ENCODE results near the gene CES2.
A peak's percentile ranks its signal among the peaks of the same experiment; 100 is the strongest.
"Not testable (repeated sequence)": the region's sequence is repeated elsewhere in the genome, so short reads cannot be mapped to it uniquely, and the experiment has no call there.

The CES2 gene

DNA sequence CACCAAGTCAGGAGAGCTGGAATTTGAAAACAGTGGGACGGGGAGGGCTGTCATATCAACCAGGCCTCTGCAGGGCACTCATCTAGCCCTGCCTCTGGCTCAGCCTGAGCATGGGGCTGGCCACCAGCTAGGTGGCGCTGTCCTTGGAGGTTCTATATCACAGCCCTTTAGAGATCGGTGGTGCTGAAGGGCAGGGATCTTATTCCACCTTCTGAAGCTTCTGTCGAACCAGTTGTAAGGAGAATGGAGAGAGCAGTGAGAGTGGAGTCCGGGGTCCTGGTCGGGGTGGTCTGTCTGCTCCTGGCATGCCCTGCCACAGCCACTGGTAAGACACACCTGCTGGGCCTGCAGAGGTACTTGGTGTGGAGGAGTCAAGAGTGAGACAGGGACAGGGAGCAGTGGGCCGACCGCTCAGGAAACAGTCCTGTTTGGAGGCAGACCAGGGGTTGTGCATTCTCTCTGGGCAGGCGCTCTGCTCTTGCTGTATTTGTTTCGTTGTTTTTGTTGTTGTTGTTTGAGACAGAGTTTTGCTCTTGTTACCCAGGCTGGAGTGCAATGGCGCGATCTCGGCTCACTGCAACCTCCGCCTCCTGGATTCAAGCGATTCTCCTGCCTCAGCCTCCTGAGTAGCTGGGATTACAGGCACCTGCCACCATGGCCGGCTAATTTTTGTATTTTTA lies 25.9 kb downstream of the CES2 start, which contains the start of gene CES3:
TSS of gene CES3 (plus strand) at position 202 of the 680 bp plus-strand sequence. CDS start at position 244, 42 bp downstream.
- Histone ChIP-seq H3K4me1 (ENCODE audit: insufficient read depth, low read length) (no peaks in the 10 kb centered on the region), H3K27me3 (ENCODE audit: insufficient read depth, low read length) (no peaks in the 10 kb centered on the region), H3K4me3 (ENCODE audit: low read length) (peak within 1 kb of the TSS; percentile 61), H3K36me3 (ENCODE audit: insufficient read depth, low read depth, low read length) (no peaks in the 10 kb centered on the region), H3K9me3 (ENCODE audit: insufficient read depth, low read depth, low read length) (no peaks in the 10 kb centered on the region), H3K27ac (ENCODE audit: low read length) (no peak within 1 kb of the TSS), H3K9ac (ENCODE audit: low read depth, low read length) (peak within 1 kb of the TSS; percentile 57; the same call in 1 of the 2 replicates)

DNA sequence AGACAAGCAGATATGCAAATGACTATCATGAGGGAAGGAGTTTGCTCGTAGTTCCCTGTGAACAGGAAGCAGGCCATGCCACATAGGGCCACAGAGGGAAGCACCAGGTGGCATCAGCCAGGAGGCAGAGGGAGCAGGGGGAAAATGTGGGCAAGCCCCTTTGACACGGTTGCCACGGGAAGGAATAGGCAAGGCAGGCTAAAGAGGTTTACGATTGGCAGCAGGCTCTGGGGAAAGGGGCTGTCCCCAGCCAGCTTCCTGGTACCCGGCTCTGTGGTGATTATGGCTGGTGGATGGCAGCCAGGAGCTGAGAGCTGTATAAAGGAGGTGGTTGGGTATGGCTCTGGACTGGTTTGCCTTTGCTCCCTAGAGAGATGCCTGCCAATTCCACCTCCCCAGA lies 26.6 kb downstream of the CES2 start:
- Histone ChIP-seq H3K36me3 (ENCODE audit: insufficient read depth, low read depth, low read length) (no peaks in the 10 kb centered on the region), H3K9ac (ENCODE audit: low read depth, low read length) (no peak overlapping the region), H3K27me3 (ENCODE audit: insufficient read depth, low read length) (no peaks in the 10 kb centered on the region), H3K4me1 (ENCODE audit: insufficient read depth, low read length) (no peaks in the 10 kb centered on the region), H3K27ac (ENCODE audit: low read length) (no peak overlapping the region), H3K9me3 (ENCODE audit: insufficient read depth, low read depth, low read length) (no peaks in the 10 kb centered on the region), H3K4me3 (ENCODE audit: low read length) (no peak overlapping the region)

DNA sequence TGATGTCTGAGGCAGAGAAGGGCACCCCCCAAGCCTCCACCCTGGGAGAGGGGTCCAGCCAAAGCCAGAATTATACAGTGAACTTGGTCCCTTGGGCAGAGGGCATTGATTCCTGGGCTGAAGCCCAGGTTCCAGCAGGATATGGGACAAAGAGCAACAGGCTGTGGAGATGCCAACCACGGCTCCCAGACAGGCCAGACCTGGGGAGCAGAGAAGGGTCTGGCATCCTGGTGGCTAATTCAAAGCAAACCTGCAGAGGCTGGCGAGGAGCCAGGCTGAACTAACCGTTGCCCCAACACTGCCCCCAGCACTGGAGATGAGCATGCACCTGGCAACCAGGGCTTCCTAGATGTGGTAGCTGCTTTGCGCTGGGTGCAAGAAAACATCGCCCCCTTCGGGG lies 28.7 kb downstream of the CES2 start:
- H3K9me3 ChIP-seq (ENCODE audit: insufficient read depth, low read depth, low read length), result no peaks in the 10 kb centered on the region
- no peak overlapping the region for H3K9ac ChIP-seq (ENCODE audit: low read depth, low read length)
- H3K27ac ChIP-seq (ENCODE audit: low read length), result no peak overlapping the region
- no peak overlapping the region for H3K4me3 ChIP-seq (ENCODE audit: low read length)
- H3K27me3 ChIP-seq (ENCODE audit: insufficient read depth, low read length), result no peaks in the 10 kb centered on the region
- no peaks in the 10 kb centered on the region for H3K36me3 ChIP-seq (ENCODE audit: insufficient read depth, low read depth, low read length)
- no peaks in the 10 kb centered on the region for H3K4me1 ChIP-seq (ENCODE audit: insufficient read depth, low read length)

DNA sequence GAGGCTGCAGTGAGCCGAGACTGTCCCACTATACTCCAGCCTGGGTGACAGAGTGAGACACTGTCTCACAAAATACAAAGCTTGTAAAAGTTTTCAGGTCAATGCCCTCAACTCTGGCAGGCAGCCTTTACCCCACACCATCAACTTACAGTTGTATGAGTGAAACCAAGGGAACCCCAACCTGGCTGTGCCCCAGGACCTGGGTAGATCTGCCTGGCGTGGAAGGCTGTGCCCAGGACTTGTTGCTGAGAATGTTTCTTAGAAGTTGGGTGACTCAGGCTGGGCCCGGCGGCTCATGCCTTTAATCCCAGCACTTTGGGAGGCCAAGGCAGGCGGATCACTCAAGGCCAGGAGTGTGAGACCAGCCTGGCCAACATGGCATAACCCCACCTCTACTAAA lies 33.5 kb downstream of the CES2 start:
- Histone ChIP-seq H3K4me1 (ENCODE audit: insufficient read depth, low read length) (no peaks in the 10 kb centered on the region), H3K9me3 (ENCODE audit: insufficient read depth, low read depth, low read length) (no peaks in the 10 kb centered on the region), H3K4me3 (ENCODE audit: low read length) (no peak overlapping the region), H3K27me3 (ENCODE audit: insufficient read depth, low read length) (no peaks in the 10 kb centered on the region; the same call in 1 of the 2 replicates), H3K27ac (ENCODE audit: low read length) (no peak overlapping the region), H3K36me3 (ENCODE audit: insufficient read depth, low read depth, low read length) (no peaks in the 10 kb centered on the region), H3K9ac (ENCODE audit: low read depth, low read length) (no peak overlapping the region)

DNA sequence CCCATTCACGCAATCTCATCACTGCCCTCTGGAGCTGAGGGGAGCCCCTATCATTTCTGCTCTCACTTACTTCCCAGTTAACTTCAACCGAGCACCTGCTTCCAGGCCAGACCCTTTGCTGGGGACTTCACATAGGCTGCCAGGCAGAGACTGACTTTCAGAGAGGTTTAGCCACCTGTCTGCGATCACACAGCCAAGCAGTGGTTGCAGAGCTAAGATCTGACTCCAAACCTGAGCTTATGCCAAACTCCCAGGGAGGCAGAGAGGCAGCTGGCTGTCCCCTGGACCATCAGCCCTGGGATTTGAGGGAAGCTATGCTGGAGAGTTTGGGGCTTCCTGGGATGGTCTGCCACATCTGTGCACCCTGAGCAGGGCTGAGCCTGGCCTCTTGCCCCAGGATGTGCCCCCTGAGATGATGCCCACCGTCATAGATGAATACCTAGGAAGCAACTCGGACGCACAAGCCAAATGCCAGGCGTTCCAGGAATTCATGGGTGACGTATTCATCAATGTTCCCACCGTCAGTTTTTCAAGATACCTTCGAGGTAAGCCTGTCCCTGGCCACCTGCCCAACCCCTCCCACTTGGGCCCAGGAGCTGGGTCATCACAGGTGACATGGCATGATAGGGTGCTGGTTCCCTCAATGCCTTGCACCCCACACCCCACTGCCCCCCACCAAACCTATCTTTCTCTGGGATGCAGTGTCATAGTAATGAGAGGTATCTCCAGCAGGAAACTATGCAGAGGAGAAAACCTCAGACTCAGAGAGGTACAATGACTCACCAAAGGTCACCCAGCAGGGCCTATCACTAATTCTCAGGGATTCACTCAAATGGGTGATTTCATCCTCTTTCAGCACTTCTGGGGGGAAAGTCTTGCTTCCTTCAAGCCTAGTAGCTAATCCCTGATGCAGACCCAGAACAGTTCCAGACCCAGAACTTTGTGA lies 35.7 kb downstream of the CES2 start:
- H3K9ac ChIP-seq (ENCODE audit: low read depth, low read length), result no peak overlapping the region
- H3K36me3 ChIP-seq (ENCODE audit: insufficient read depth, low read depth, low read length), result no peaks in the 10 kb centered on the region
- no peak overlapping the region for H3K27ac ChIP-seq (ENCODE audit: low read length)
- H3K27me3 ChIP-seq (ENCODE audit: insufficient read depth, low read length), result no peaks in the 10 kb centered on the region; the same call in 1 of the 2 replicates
- no peaks in the 10 kb centered on the region for H3K9me3 ChIP-seq (ENCODE audit: insufficient read depth, low read depth, low read length)
- no peak overlapping the region for H3K4me3 ChIP-seq (ENCODE audit: low read length)
- H3K4me1 ChIP-seq (ENCODE audit: insufficient read depth, low read length), result no peaks in the 10 kb centered on the region

DNA sequence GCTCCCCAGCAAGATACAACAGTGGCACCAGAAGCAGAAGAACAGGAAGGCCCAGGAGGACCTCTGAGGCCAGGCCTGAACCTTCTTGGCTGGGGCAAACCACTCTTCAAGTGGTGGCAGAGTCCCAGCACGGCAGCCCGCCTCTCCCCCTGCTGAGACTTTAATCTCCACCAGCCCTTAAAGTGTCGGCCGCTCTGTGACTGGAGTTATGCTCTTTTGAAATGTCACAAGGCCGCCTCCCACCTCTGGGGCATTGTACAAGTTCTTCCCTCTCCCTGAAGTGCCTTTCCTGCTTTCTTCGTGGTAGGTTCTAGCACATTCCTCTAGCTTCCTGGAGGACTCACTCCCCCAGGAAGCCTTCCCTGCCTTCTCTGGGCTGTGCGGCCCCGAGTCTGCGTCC lies 37.7 kb downstream of the CES2 start:
- H3K36me3 ChIP-seq (ENCODE audit: insufficient read depth, low read depth, low read length), result no peaks in the 10 kb centered on the region
- no peaks in the 10 kb centered on the region for H3K4me1 ChIP-seq (ENCODE audit: insufficient read depth, low read length)
- H3K9ac ChIP-seq (ENCODE audit: low read depth, low read length), result no peak overlapping the region
- no peak overlapping the region for H3K27ac ChIP-seq (ENCODE audit: low read length)
- H3K4me3 ChIP-seq (ENCODE audit: low read length), result no peak overlapping the region
- H3K9me3 ChIP-seq (ENCODE audit: insufficient read depth, low read depth, low read length), result no peaks in the 10 kb centered on the region
- peaks cover 2% of the 10 kb centered on the region for H3K27me3 ChIP-seq (ENCODE audit: insufficient read depth, low read length)

DNA sequence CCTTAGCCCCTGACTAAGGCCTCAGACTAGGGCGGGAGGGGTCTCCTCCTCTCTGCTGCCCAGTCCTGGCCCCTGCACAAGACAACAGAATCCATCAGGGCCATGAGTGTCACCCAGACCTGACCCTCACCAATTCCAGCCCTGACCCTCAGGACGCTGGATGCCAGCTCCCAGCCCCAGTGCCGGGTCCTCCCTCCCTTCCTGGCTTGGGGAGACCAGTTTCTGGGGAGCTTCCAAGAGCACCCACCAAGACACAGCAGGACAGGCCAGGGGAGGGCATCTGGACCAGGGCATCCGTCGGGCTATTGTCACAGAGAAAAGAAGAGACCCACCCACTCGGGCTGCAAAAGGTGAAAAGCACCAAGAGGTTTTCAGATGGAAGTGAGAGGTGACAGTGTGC lies 38.4 kb downstream of the CES2 start:
- Histone ChIP-seq H3K4me3 (ENCODE audit: low read length) (no peak overlapping the region), H3K36me3 (ENCODE audit: insufficient read depth, low read depth, low read length) (no peaks in the 10 kb centered on the region), H3K9me3 (ENCODE audit: insufficient read depth, low read depth, low read length) (no peaks in the 10 kb centered on the region), H3K27ac (ENCODE audit: low read length) (no peak overlapping the region), H3K27me3 (ENCODE audit: insufficient read depth, low read length) (peaks cover 7% of the 10 kb centered on the region), H3K4me1 (ENCODE audit: insufficient read depth, low read length) (no peaks in the 10 kb centered on the region), H3K9ac (ENCODE audit: low read depth, low read length) (no peak overlapping the region)

DNA sequence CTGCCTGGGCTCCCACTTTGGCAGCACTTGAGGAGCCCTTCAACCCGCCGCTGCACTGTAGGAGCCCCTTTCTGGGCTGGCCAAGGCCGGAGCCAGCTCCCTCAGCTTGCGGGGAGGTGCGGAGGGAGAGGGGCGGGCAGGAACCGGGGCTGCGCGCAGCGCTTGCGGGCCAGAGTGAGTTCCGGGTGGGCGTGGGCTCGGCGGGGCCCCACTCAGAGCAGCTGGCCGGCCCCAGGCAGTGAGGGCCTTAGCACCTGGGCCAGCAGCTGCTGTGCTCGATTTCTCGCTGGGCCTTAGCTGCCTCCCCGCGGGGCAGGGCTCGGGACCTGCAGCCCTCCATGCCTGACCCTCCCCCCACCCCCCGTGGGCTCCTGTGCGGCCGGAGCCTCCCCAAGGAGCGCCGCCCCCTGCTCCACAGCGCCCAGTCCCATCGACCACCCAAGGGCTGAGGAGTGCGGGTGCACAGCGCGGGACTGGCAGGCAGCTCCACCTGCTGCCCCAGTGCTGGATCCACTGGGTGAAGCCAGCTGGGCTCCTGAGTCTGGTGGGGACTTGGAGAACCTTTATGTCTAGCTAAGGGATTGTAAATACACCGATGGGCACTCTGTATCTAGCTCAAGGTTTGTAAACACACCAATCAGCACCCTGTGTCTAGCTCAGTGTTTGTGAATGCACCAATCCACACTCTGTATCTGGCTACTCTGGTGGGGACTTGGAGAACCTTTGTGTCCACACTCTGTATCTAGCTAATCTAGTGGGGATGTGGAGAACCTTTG lies 39.0 kb downstream of the CES2 start:
- not testable (repeated sequence) for H3K4me1 ChIP-seq (ENCODE audit: insufficient read depth, low read length); H3K4me3 ChIP-seq (ENCODE audit: low read length); H3K9me3 ChIP-seq (ENCODE audit: insufficient read depth, low read depth, low read length); H3K27me3 ChIP-seq (ENCODE audit: insufficient read depth, low read length); H3K36me3 ChIP-seq (ENCODE audit: insufficient read depth, low read depth, low read length); H3K9ac ChIP-seq (ENCODE audit: low read depth, low read length); H3K27ac ChIP-seq (ENCODE audit: low read length)

DNA sequence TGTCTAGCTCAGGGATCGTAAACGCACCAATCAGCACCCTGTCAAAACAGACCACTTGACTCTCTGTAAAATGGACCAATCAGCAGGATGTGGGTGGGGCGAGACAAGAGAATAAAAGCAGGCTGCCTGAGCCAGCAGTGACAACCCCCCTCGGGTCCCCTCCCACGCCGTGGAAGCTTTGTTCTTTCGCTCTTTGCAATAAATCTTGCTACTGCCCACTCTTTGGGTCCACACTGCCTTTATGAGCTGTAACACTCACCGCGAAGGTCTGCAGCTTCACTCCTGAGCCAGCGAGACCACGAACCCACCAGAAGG lies 39.6 kb downstream of the CES2 start:
- H3K9ac ChIP-seq (ENCODE audit: low read depth, low read length); H3K4me3 ChIP-seq (ENCODE audit: low read length); H3K9me3 ChIP-seq (ENCODE audit: insufficient read depth, low read depth, low read length); H3K27me3 ChIP-seq (ENCODE audit: insufficient read depth, low read length); H3K36me3 ChIP-seq (ENCODE audit: insufficient read depth, low read depth, low read length); H3K27ac ChIP-seq (ENCODE audit: low read length); H3K4me1 ChIP-seq (ENCODE audit: insufficient read depth, low read length): not testable (repeated sequence)

DNA sequence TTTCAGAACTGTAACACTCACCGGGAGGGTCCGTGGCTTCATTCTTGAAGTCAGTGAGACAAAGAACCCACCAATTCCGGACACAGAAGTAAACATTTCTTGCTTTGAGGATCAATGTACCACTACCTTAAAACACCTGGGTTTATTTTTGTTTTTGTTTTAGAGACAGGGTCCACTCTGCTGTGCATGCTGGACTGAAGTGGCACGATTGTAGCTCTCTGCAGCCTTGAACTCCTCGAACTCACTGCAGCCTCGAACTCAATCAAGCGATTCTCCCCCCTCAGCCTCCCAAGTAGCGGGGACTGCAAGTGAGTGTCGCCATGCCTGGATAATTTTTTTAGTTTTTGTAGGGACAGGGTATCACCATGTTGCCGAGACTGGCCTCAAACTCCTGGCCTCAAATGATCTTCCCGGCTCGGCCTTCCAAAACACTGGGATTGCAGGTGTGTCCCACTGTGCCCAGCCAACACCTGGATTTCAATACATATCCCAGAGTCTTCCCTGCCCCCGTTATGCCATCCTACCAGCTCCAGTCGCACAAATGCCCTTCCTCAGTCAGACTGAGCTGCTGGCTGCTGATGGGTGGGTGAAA lies 40.1 kb downstream of the CES2 start:
- H3K36me3 ChIP-seq (ENCODE audit: insufficient read depth, low read depth, low read length), result no peaks in the 10 kb centered on the region
- no peaks in the 10 kb centered on the region for H3K4me1 ChIP-seq (ENCODE audit: insufficient read depth, low read length)
- H3K4me3 ChIP-seq (ENCODE audit: low read length), result no peak overlapping the region
- H3K9me3 ChIP-seq (ENCODE audit: insufficient read depth, low read depth, low read length), result no peaks in the 10 kb centered on the region
- H3K9ac ChIP-seq (ENCODE audit: low read depth, low read length), result no peak overlapping the region
- no peak overlapping the region for H3K27ac ChIP-seq (ENCODE audit: low read length)
- peaks cover 7% of the 10 kb centered on the region for H3K27me3 ChIP-seq (ENCODE audit: insufficient read depth, low read length)

DNA sequence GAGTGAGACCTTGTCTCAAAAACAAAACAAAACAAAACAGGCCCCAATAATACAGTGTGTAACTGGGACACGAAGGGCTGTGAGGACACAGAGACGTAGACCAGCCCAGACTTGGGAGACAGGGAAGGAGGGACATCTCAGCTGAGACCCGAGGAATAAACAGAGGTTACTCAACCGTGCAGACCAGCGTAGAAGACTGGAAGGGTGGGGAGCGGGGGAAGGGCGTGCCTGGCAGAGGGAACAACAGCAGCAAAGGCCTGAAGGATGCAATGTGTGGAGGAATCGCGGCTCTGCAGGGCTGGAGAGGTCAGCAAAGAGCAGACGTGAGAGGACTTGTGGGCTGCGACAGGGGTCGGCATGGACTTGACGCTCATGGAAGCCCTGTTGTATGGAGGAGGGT lies 41.4 kb downstream of the CES2 start:
- Histone ChIP-seq H3K9ac (ENCODE audit: low read depth, low read length) (no peak overlapping the region), H3K9me3 (ENCODE audit: insufficient read depth, low read depth, low read length) (no peaks in the 10 kb centered on the region), H3K27me3 (ENCODE audit: insufficient read depth, low read length) (peaks cover 7% of the 10 kb centered on the region; the same call in 1 of the 2 replicates), H3K4me1 (ENCODE audit: insufficient read depth, low read length) (no peaks in the 10 kb centered on the region), H3K4me3 (ENCODE audit: low read length) (no peak overlapping the region), H3K27ac (ENCODE audit: low read length) (no peak overlapping the region), H3K36me3 (ENCODE audit: insufficient read depth, low read depth, low read length) (no peaks in the 10 kb centered on the region)
